Measurements from ENCODE around the gene MAN2B2.
A peak's percentile ranks its signal among the peaks of the same experiment; 100 is the strongest.

Gene MAN2B2

GRCh38 chr4:6568148-6568547 lies 6.8 kb upstream of the MAN2B2 start:
- no peak for FAIRE-seq

GRCh38 chr4:6568689-6569332 lies 6.2 kb upstream of the MAN2B2 start:
- FAIRE-seq = peak; percentile 69

- no peak for FAIRE-seq
These were observed 3.4 kb upstream of the MAN2B2 start for GRCh38 chr4:6571608-6572007.

GRCh38 chr4:6573551-6573950 lies 1.4 kb upstream of the MAN2B2 start:
- FAIRE-seq = no peak

- no peak for FAIRE-seq
These were observed 823 bp upstream of the MAN2B2 start for GRCh38 chr4:6573986-6574746.

GRCh38 chr4:6575503-6576240 lies 683 bp downstream of the MAN2B2 start:
- no peak for FAIRE-seq

- FAIRE-seq = no peak
These were observed 1.5 kb downstream of the MAN2B2 start for GRCh38 chr4:6576512-6576911.

- no peak for FAIRE-seq
These were observed 1.9 kb downstream of the MAN2B2 start for GRCh38 chr4:6576932-6577331.

- FAIRE-seq = no peak
These were observed 2.4 kb downstream of the MAN2B2 start for GRCh38 chr4:6577409-6577808.

GRCh38 chr4:6578221-6578620 lies 3.2 kb downstream of the MAN2B2 start:
- FAIRE-seq = no peak

- FAIRE-seq = no peak
These were observed 5.4 kb downstream of the MAN2B2 start for GRCh38 chr4:6580353-6580752.

GRCh38 chr4:6581566-6582121 lies 6.7 kb downstream of the MAN2B2 start:
- FAIRE-seq = no peak

- FAIRE-seq = no peak
These were observed 8.0 kb downstream of the MAN2B2 start for GRCh38 chr4:6582889-6583490.

- FAIRE-seq = no peak
These were observed 9.9 kb downstream of the MAN2B2 start for GRCh38 chr4:6584865-6585264.

- no peak for FAIRE-seq
These were observed 11.8 kb downstream of the MAN2B2 start for GRCh38 chr4:6586715-6587325.

GRCh38 chr4:6589444-6589843 lies 14.5 kb downstream of the MAN2B2 start:
- no peak for FAIRE-seq

- no peak for FAIRE-seq
These were observed 16.3 kb downstream of the MAN2B2 start for GRCh38 chr4:6591313-6591712.

- no peak for FAIRE-seq
These were observed 16.8 kb downstream of the MAN2B2 start for GRCh38 chr4:6591781-6592180.

- FAIRE-seq = no peak
These were observed 18.0 kb downstream of the MAN2B2 start for GRCh38 chr4:6592804-6593563.

- FAIRE-seq = no peak
These were observed 19.4 kb downstream of the MAN2B2 start for GRCh38 chr4:6594341-6594740.

- no peak for FAIRE-seq
These were observed 19.9 kb downstream of the MAN2B2 start for GRCh38 chr4:6594826-6595355.

All from G401.6 (cell line).